Activated CD4-positive, alpha-beta memory T cell treated with anti-CD3 and anti-CD28 coated beads, Interleukin-2, amount 10 ng/mL, durations not matched to agents 7 days and 5 days (primary cell): ENCODE data around the gene VWA1. TPM values are rescaled to one million over a fixed set of nuclear protein-coding genes. Genes with fewer than 3 reads are reported as not detected.

Source experiments
- CTCF ChIA-PET: fragments of 350-600 bp; sonication (Branson Sonifier 250); formaldehyde crosslinking; loops from one replicate; lab custom pipeline; 2021; ENCODE audit warnings: antibody characterized with exemption, inconsistent platforms; lab: Charles Lee
- POLR2A ChIA-PET: fragments of 350-600 bp; sonication (Branson Sonifier 250); formaldehyde crosslinking; loops from one replicate; lab custom pipeline; 2021; ENCODE audit warnings: antibody characterized with exemption; lab: Charles Lee
- DNase-seq: peaks from one replicate; pipeline ENCODE4 v3.0.0-alpha.2; 2020
- H3K27ac Mint-ChIP-seq: one replicate; pipeline ENCODE4 v1.8.0; 2021; ENCODE audit warnings: mild to moderate bottlenecking, mixed read lengths
- H3K27me3 Mint-ChIP-seq: one replicate; pipeline ENCODE4 v1.8.0; 2021; ENCODE audit warnings: mixed read lengths
- H3K36me3 Mint-ChIP-seq: one replicate; pipeline ENCODE4 v1.8.0; 2021; ENCODE audit warnings: low read depth, mixed read lengths
- H3K4me1 Mint-ChIP-seq: one replicate; pipeline ENCODE4 v1.8.0; 2021; ENCODE audit warnings: mixed read lengths
- H3K4me3 Mint-ChIP-seq: one replicate; pipeline ENCODE4 v1.8.0; 2021; ENCODE audit warnings: mild to moderate bottlenecking, mixed read lengths
- H3K9me3 Mint-ChIP-seq: one replicate; pipeline ENCODE4 v1.8.0; 2021; ENCODE audit warnings: mixed read lengths
- total RNA-seq, 2 experiments: library from RNA; stranded (reverse); gene quantifications; one replicate each; pipeline ENCODE4 v1.2.3, GENCODE V29; 2021

VWA1 gene, protein sequence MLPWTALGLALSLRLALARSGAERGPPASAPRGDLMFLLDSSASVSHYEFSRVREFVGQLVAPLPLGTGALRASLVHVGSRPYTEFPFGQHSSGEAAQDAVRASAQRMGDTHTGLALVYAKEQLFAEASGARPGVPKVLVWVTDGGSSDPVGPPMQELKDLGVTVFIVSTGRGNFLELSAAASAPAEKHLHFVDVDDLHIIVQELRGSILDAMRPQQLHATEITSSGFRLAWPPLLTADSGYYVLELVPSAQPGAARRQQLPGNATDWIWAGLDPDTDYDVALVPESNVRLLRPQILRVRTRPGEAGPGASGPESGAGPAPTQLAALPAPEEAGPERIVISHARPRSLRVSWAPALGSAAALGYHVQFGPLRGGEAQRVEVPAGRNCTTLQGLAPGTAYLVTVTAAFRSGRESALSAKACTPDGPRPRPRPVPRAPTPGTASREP
- total RNA-seq = under 1 TPM; 0.33 to 0.45 TPM

DNA sequence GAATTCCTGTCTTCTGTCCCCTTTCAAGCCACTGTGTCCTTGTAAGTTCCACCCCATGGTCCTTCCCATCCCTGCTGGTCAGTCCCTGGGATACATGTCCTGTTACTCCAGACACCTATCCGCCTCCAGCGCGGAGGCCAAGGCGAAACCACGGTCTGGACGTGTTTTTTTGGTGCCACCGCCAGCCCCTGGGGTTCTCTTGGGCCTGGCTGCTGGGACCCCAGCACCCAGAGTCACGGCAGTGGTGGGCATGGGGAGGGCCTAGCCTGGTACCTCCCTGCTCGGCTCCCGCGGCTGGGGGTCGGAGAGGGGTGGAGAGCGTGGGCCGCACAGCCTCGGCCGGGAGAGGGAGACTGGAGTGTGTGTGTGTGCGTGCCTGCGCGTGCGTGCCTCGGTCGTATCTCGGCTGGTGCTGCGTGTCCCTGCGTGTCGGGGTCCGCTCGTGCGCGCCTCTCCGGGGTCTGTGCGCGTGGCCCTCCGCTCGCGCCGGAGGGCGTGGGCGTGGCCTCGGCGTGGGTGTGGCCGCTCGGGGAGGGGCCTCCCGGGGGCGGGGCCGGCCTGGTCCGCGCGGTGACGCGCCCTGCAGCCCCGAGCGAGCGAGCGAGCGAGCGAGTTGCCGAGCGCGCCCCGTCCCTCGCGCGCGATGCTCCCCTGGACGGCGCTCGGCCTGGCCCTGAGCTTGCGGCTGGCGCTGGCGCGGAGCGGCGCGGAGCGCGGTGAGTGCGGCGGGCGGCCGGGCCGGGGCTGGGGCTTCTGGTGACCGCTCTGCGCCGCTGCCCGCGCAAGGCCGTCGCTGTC, at the start of gene VWA1:
Gene VWA1 (plus strand): TSS at position 585 of the 798 bp plus-strand sequence. CDS start 59 bp downstream, at position 644.
- H3K27ac Mint-ChIP-seq = no peak within 1 kb of the TSS
- peaks cover 6% of the 10 kb centered on the region for H3K4me1 Mint-ChIP-seq
- peak within 1 kb of the TSS; percentile 27 for H3K4me3 Mint-ChIP-seq
- H3K36me3 Mint-ChIP-seq = no peaks in the 10 kb centered on the region
- no peaks in the 10 kb centered on the region for H3K9me3 Mint-ChIP-seq
- DNase-seq = peak; percentile 69
- peaks cover 11% of the 10 kb centered on the region for H3K27me3 Mint-ChIP-seq
- ChIA-PET CTCF (no interaction called here), POLR2A (no interaction called here)

DNA sequence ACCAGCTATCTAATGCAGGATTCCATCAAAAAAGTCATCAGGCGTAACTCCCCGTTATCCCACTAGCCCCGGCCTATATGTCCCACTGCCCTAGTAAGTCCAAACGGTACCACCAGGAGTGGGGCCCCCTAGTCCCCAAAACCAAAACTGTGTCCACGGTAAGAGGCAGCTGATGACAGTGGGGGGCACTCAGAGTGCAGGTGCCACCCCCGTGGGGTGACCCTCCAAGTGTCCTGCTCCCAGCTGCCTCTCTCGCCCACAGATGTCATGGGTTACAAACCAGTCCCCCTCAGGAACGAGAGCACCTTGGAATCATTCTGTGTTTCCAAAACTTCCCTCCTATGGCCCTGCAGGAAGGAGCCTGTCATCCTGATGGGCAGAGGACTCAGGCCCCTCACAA, 49.6 kb upstream of the VWA1 start:
- Mint-ChIP-seq H3K36me3 (peaks cover 47% of the 10 kb centered on the region), H3K4me1 (no peaks in the 10 kb centered on the region), H3K4me3 (no peak overlapping the region), H3K27me3 (no peaks in the 10 kb centered on the region), H3K9me3 (no peaks in the 10 kb centered on the region), H3K27ac (no peak overlapping the region)
- no peak for DNase-seq
- CTCF ChIA-PET = interaction anchor here (1.8 kb wide), 1 partner anchor 14 kb away, joined by 6 read pairs; no protein-coding TSS in a partner anchor
- POLR2A ChIA-PET = interaction anchor here (1.1 to 1.6 kb wide), 2 partner anchors 10 to 19 kb away, joined by 3 to 5 read pairs; partner anchors contain the start of gene AURKAIP1

DNA sequence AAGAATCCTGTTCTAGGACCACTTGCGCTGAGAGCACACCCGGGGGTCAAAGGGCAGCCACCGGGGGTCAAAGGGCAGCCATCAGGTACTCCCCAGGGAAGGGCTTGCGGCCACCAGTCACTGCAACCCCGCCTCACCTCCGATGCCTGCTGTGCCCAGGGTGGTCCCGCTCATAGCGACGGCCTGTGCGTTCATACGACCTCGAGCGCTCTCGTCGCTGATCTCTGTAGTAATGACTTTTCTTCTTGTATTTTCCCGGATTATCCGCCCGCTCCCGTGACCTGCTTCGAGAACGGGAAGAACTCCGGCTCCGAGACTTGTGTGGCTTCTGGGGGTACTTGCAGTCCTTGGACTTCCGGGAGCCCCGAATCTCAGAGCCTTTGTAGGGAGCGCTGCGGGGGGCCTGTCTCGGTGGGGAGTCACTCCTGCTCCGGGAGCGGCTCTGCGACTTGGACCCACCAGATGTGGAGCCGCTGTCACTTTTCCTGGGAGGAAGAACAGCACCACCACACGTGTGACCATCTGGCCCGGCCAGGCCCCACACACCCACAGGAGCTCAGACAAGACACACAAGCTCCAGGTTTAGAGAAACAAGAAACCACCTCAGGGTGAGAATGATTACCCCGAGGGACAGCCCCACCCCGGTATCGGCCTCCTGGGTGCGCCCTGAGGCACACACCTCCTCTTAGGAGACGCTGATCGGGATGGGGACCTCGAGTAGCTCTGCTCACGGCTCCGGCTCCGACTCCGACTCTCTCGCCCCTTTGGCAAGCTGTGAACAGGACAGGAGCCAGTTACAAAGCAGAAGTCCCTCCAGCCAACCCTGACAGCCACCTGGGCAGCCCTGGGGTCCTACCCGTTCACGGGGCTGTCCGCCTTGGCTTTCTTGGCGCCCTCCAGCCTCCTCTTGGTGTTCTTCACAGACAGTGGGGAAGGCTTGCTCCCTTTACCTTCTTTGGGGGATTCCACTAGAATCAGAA, 48.1 kb upstream of the VWA1 start:
- Mint-ChIP-seq H3K36me3 (peaks cover 62% of the 10 kb centered on the region), H3K4me3 (no peak overlapping the region), H3K9me3 (no peaks in the 10 kb centered on the region), H3K4me1 (peaks cover 1% of the 10 kb centered on the region), H3K27ac (no peak overlapping the region), H3K27me3 (no peaks in the 10 kb centered on the region)
- CTCF ChIA-PET = interaction anchor here (1.8 to 2.4 kb wide), 2 partner anchors 12 to 15 kb away, joined by 6 to 7 read pairs; partner anchors contain the start of gene AURKAIP1
- POLR2A ChIA-PET = interaction anchor here (1.5 to 3.0 kb wide), 2 partner anchors 11 to 12 kb away, joined by 4 to 11 read pairs; no protein-coding TSS in a partner anchor
- DNase-seq = no peak

DNA sequence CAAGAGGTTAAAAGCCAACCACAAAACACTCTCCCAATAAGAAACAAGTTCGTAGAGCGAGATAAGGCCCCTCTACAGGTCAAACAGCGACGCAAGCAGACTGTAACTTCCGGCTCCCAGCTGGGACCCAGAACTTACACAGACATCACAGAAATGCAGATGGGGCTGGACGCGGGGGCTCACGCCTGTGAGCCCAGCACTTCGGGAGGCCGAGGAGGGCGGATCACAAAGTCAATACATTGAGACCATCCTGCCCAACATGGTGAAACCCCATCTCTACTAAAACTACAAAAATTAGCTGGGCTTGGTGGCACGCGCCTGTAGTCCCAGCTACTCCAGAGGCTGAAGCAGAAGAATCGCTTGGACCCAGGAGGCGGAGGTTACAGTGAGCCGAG, 47.4 kb upstream of the VWA1 start:
- Mint-ChIP-seq H3K36me3 (peaks cover 69% of the 10 kb centered on the region), H3K4me1 (peaks cover 2% of the 10 kb centered on the region), H3K9me3 (no peaks in the 10 kb centered on the region), H3K27me3 (no peaks in the 10 kb centered on the region), H3K27ac (no peak overlapping the region), H3K4me3 (no peak overlapping the region)
- POLR2A ChIA-PET = interaction anchor here (1.5 to 3.0 kb wide), 2 partner anchors 10 to 12 kb away, joined by 4 to 11 read pairs; no protein-coding TSS in a partner anchor
- CTCF ChIA-PET = interaction anchor here (2.4 kb wide), 1 partner anchor 13 kb away, joined by 7 read pairs; the partner anchor contains the start of gene AURKAIP1
- no peak for DNase-seq

DNA sequence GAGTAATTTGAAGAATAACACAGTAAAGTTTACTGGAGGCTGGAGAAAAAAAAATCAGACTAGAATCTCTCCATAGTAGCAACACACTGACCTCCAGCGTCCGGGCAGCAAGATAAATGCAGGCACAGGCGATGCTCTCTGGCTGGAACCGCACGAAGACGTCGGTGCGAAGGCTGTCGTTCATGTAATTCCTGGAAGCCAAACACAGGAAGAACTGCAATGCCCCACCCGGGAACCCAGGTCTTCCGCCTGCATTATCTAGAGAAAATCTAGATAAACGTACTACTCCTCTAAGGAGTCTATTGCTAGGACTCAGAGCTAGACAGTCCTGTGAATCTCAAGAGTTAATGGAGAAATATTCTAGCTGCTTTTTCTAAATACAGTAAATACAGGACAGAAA, 44.8 kb upstream of the VWA1 start:
- H3K27me3 Mint-ChIP-seq = no peaks in the 10 kb centered on the region
- ChIA-PET CTCF (interaction anchor here (1.2 kb wide), 1 partner anchor 12 kb away, joined by 3 read pairs; no protein-coding TSS in a partner anchor), POLR2A (interaction anchor here (1.0 to 4.1 kb wide), 2 partner anchors 9 to 15 kb away, joined by 3 to 12 read pairs; partner anchors contain the start of gene CCNL2)
- H3K4me1 Mint-ChIP-seq = peaks cover 10% of the 10 kb centered on the region
- H3K27ac Mint-ChIP-seq = no peak overlapping the region
- peaks cover 90% of the 10 kb centered on the region for H3K36me3 Mint-ChIP-seq
- H3K9me3 Mint-ChIP-seq = no peaks in the 10 kb centered on the region
- DNase-seq = no peak
- H3K4me3 Mint-ChIP-seq = no peak overlapping the region

DNA sequence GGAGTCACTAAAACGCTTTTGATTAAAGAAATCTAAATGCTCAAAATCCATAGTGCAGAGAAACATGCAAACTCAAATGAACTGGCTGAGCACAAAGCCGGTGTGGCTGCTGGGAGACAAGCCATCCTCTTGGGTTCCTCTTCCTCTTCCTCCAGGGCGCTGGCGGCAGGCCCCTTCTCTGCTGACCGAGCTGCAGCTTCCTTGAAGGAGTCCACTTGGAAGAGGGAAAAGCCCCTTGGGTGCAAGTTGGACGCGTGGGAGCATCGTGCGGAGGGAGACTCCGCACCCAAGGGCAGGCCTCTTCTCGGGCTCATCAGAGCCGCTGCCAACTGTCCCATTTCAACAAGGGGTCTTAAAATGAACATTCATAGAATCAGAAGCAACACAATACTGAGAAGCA, 44.3 kb upstream of the VWA1 start:
- H3K9me3 Mint-ChIP-seq = no peaks in the 10 kb centered on the region
- no peak for DNase-seq
- H3K36me3 Mint-ChIP-seq = peaks cover 87% of the 10 kb centered on the region
- H3K4me3 Mint-ChIP-seq = no peak overlapping the region
- POLR2A ChIA-PET = interaction anchor here (1.0 to 4.1 kb wide), 2 partner anchors 8 to 15 kb away, joined by 3 to 12 read pairs; partner anchors contain the start of gene CCNL2
- no peak overlapping the region for H3K27ac Mint-ChIP-seq
- peaks cover 12% of the 10 kb centered on the region for H3K4me1 Mint-ChIP-seq
- H3K27me3 Mint-ChIP-seq = no peaks in the 10 kb centered on the region
- CTCF ChIA-PET = interaction anchor here (1.2 kb wide), 1 partner anchor 11 kb away, joined by 3 read pairs; no protein-coding TSS in a partner anchor

DNA sequence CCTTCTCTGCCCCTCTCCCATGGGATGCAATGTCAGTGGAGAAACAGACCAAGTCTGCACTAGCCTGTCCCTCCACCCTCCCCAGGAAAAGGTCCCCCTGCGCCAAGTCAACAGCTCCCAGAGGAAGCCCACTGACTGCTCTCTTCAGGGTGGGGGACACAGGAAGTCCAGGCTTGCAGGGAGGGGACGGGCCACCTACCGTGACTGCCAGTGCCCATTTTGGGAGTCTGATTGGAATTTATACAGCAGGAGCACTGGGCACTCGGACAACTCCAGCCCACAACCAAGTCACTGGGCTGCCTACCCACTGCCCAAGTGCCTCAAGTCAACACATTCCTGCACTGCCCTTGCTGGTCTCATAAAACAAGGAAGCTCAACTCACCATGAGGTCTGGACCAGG, 42.5 kb upstream of the VWA1 start:
- POLR2A ChIA-PET = no interaction called here
- Mint-ChIP-seq H3K27ac (no peak overlapping the region), H3K9me3 (no peaks in the 10 kb centered on the region), H3K27me3 (no peaks in the 10 kb centered on the region), H3K4me3 (no peak overlapping the region), H3K4me1 (peaks cover 22% of the 10 kb centered on the region), H3K36me3 (peaks cover 82% of the 10 kb centered on the region)
- CTCF ChIA-PET = interaction anchor here (1.3 kb wide), 1 partner anchor 13 kb away, joined by 3 read pairs; no protein-coding TSS in a partner anchor
- DNase-seq = no peak

DNA sequence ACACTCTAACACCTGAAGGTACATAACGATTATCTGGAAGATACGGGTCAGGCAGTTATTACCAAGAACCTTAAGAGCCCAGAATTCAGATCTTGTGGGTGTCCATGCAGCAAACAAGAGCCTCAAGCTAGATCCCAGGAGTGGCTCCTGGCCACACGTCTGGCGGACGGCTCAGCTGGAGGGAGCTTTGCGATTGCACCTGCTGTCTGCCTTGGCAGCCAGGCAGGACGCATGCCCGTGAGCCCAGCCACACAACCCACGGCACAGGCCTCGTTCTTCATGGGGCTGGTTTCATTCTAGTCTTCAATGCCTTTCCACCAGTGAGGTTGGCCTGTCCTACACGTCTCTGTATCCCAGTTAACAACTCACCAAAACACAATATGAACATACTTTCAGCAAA, 42.1 kb upstream of the VWA1 start:
- Mint-ChIP-seq H3K9me3 (no peaks in the 10 kb centered on the region), H3K4me1 (peaks cover 24% of the 10 kb centered on the region), H3K4me3 (no peak overlapping the region), H3K27ac (no peak overlapping the region), H3K27me3 (no peaks in the 10 kb centered on the region), H3K36me3 (peaks cover 82% of the 10 kb centered on the region)
- CTCF ChIA-PET = interaction anchor here (1.3 kb wide), 1 partner anchor 12 kb away, joined by 3 read pairs; no protein-coding TSS in a partner anchor
- no peak for DNase-seq
- POLR2A ChIA-PET = no interaction called here

DNA sequence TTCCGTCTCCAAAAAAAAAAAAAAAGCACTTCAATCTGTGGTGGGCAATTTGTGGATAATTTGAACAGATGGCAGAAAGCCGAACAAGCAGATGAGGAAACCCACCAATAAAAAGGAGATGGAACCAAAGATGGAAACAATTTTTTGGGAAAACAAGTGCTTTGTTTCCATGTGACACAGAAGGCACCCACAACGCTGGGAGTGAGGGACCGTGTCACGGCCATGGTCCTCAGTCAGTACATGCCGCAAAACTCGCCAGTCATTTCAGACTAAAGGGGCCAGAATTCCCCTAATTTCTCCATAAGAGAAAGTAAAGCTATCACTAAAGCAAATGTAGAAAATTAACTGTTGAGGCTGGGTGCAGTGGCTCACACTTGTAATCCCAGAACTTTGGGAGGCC, 41.4 kb upstream of the VWA1 start:
- Mint-ChIP-seq H3K36me3 (peaks cover 77% of the 10 kb centered on the region), H3K27me3 (no peaks in the 10 kb centered on the region), H3K4me3 (no peak overlapping the region), H3K27ac (no peak overlapping the region), H3K4me1 (peaks cover 24% of the 10 kb centered on the region), H3K9me3 (no peaks in the 10 kb centered on the region)
- no peak for DNase-seq
- POLR2A ChIA-PET = no interaction called here
- CTCF ChIA-PET = interaction anchor here (1.3 kb wide), 1 partner anchor 12 kb away, joined by 3 read pairs; no protein-coding TSS in a partner anchor

DNA sequence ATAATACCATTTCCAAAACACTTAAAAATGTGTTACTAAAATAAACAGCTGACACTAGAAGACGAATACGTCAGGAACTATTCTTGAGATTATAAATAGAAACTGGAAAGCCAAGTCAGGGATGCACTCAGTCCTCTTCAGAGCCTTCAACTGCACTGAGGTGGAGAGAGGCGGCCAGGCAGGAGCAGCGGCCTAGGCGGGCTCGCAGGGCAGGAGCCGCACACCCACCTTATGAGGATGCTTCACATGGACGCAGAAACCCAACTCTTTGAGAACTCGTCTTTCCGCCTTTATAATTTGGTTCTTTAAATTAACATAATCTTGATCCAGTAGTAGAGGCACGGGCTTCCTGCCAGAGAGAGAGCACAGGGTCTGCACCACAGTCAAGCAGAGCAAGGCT, 40.3 kb upstream of the VWA1 start:
- ChIA-PET CTCF (interaction anchor here (0.7 kb wide), 1 partner anchor 27 kb away, joined by 3 read pairs; no protein-coding TSS in a partner anchor), POLR2A (interaction anchor here (2.5 kb wide), 1 partner anchor 13 kb away, joined by 8 read pairs; no protein-coding TSS in a partner anchor)
- Mint-ChIP-seq H3K27ac (no peak overlapping the region), H3K27me3 (no peaks in the 10 kb centered on the region), H3K36me3 (peaks cover 77% of the 10 kb centered on the region), H3K4me1 (peaks cover 31% of the 10 kb centered on the region), H3K4me3 (no peak overlapping the region), H3K9me3 (no peaks in the 10 kb centered on the region)
- DNase-seq = no peak

DNA sequence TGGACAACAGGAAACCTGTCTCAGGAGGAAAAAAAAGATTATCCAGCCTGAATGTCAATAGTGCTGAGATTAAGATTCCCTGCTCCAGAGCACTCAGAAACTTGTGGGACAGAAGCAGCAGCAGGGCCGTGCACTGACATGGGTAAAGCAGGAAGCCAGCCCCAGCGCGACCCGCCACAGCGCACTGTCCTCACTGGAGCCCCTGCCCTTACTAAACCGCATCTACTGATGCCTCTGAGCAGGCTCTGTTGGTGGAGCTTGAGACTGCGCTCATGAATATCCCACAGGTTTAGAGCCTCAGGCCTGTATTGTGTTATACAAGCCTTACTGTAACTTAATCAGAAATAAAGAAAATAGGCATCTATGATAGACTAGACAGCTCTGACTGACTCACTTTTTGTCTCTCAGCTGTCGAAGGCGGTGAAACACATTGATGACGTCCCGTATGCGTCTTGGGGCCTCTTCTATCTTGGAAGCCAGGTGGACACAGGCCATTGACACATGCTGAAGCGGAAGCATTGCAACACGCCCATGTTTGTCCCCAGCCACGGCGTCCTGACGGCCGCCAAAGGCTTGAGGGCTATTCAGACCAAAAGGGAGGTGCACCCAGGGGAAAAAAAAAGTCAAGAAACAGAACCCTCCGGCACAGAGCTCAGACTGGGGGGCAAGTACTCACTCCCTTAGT, 37.5 kb upstream of the VWA1 start:
- Mint-ChIP-seq H3K4me1 (peaks cover 53% of the 10 kb centered on the region), H3K27ac (peak overlapping the region; percentile 84), H3K4me3 (peak overlapping the region; percentile 85), H3K9me3 (no peaks in the 10 kb centered on the region), H3K27me3 (no peaks in the 10 kb centered on the region), H3K36me3 (peaks cover 73% of the 10 kb centered on the region)
- CTCF ChIA-PET = interaction anchor here (1.0 to 4.0 kb wide), 4 partner anchors 9 to 27 kb away, joined by 3 to 19 read pairs (median 10); partner anchors contain the start of genes AURKAIP1 and MRPL20
- no peak for DNase-seq
- POLR2A ChIA-PET = interaction anchor here (0.6 to 4.2 kb wide), 10 partner anchors 9 to 72 kb away, joined by 3 to 51 read pairs (median 8); partner anchors contain the start of genes AURKAIP1 and MRPL20
